NK-92 (cell line): ENCODE data around the gene NUPR1.
"Not testable (repeated sequence)": the region's sequence is repeated elsewhere in the genome, so short reads cannot be mapped to it uniquely, and the experiment has no call there.

Source experiments
- DNase-seq: peaks from one replicate; lab custom pipeline; 2025; ENCODE audit not compliant: unreplicated experiment; lab: John Stamatoyannopoulos, UW

Gene NUPR1

GRCh38 chr16:28527985-28528384 lies 10.8 kb downstream of the NUPR1 start:
- no peak for DNase-seq

DNA sequence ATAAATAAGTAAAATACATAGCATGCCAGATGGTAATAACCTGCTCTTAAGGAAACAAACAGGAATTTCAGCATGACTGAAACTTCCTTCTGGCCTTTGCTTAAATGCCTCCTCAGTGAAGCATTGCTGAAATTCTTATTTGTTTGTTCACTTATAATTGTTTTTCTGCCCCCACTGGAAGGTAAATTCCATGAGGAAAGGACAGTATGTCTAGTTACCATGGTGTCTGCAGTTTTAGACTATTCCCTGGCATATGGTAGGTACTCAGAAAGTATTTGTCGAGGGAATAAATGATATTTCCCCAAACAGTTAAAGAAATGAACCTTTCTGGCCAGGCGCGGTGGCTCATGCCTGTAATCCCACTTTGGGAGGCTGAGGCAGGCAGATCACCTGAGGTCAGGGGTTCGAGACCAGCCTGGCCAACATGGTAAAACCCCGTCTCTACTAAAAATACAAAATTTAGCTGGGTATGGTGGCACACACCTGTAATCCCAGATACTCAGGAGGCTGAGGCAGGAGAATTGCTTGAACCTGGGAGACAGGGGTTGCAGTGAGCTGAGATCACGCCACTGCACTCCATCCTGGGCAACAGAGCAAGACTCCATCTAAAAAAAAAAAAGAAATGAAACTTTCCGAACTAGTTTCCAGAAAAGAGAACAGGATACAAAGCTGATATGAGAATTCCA lies 11.5 kb downstream of the NUPR1 start:
- DNase-seq: not testable (repeated sequence)

DNA sequence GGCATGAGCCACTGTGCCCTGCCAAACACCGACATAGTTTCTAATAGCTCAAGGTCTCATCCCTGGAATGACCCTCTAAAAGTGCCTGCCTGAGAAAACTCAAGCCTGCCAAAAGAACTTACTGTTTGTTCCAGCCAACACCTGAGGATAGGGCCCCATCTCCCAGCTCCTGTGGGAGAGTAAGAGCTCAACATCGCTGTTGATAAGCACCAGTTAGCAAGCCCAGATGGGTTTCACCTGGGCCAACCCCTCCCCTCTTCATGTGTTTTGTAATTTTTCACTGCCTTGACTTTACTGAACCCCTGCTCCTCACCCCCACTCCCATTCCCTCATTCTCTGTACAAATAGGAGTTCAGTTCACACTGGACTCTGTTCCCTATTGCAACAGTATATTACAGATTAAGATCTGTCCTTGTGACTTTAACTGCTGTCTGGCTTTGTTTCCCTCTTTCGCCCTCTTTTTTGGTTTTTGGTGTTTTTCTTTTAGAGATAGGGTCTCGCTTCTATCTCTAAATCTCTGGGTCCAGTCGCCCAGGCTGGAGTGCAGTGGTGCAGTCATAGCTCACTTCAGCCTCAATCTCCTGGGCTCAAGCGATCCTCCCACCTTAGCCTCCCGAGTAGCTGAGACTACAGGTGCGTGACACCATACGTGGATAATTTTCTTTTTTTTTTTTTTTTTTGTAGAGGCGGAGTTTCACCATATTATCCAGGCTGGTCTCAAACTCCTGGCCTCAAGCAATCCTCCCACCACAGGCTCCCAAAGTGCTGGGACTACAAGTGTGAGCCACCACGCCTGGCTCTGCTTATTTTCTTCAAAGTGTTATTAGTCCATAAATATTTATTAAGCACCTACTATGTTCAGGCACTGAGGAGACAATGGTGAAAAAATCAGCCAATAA lies 12.3 kb downstream of the NUPR1 start:
- DNase-seq: no peak

DNA sequence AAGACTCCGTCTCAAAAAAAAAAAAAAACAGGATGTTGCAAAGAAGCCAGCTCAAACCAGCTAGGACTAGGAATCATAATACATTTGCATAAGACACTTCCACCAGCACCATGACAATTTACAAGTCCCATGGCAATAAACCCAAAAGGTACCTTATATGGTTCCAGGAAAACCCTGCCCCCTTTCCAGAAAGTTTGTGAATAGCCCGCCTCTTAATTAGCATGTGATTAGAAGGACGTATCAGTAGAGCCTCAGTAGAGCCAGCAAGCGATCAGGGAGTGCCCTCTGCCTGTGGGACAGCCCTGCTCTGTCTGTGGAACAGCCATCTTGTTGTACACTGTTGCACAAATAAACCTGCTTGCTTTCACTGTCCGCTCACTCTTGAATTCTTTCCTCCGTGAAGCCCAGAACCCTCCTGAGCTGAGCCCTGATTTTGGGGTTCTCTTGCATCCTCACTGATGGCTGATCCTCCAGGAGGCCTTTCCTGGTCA lies 14.0 kb downstream of the NUPR1 start:
- no peak for DNase-seq

- DNase-seq: no peak
Measured at GRCh38 chr16:28522792-28523191, 16.0 kb downstream of the NUPR1 start.

DNA sequence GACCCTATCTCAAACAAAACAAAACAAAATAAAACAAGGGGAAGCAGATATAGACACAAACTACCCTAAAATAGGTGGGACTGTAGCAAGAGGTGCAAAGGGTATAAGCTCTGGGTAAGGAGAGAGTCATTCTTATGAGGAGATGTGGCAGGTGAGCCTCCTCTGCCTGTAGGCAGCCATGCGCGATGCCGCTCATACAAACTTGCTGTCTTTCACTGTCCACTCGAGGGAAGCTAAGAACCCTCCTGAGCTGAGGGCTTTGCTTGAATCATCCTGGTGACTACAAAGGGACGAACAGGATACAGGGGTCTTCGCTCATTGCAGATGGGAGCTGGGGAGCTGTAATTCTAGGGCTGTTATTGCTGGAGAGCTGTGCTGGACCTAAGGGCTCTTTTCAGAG lies 17.3 kb downstream of the NUPR1 start:
- DNase-seq: no peak

GRCh38 chr16:28520672-28521071 lies 18.1 kb downstream of the NUPR1 start:
- DNase-seq: no peak

GRCh38 chr16:28514246-28514645 lies 24.5 kb downstream of the NUPR1 start:
- no peak for DNase-seq

DNA sequence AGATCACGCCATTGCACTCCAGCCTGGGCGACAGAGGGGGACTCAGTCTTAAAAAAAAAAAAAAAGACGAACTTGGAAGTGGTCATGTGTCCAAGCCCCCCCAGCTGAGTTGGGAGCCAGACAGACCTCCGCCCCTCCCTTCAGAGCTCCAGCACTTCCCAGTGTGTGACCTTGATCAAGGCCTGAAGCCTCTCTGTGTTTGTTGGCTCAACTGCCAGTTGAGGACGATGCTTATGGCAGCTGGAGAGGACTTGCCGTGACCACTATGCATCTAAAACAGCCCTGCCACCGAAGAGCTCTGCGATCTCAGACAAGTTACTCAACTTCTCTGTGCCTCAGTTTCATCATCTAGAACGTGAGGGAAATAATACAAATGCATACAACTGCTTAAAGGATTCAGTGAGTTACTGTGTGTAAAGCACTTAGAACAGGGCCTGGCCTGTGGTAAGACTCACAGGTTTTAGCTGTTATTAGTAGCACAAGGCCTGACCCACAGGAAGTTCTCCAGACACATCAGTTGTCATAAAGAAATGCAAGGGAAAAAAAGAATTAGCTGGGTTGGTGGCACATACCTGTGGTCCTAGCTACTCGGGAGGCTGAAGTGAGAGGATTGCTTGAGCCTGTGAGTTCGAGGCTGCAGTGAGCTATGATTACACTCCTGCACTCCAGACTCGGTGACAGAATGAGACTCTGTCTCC lies 25.1 kb downstream of the NUPR1 start:
- no peak for DNase-seq

GRCh38 chr16:28511801-28512789 lies 26.7 kb downstream of the NUPR1 start:
- no peak for DNase-seq

DNA sequence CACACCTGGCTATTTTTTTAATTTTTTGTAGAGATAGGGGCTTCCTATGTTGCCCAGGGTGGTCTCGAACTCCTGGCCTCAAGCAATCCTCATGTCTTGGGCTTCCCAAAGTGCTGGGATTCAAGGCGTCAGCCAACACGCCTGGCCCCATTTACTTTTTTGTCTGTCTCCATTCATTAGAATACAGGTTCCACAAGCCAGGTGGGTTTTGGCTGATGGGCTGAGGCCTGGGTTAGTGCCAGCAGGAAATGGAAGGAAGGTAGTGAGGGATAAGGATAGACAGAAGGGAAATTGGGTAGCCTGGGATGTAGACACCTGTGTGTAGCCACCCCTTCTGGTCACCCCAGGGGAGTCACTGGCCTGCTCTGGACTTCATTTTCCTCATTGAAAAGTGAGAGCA lies 27.7 kb downstream of the NUPR1 start:
- DNase-seq: no peak

- DNase-seq: no peak
Measured at GRCh38 chr16:28505489-28506137, 33.2 kb downstream of the NUPR1 start.

DNA sequence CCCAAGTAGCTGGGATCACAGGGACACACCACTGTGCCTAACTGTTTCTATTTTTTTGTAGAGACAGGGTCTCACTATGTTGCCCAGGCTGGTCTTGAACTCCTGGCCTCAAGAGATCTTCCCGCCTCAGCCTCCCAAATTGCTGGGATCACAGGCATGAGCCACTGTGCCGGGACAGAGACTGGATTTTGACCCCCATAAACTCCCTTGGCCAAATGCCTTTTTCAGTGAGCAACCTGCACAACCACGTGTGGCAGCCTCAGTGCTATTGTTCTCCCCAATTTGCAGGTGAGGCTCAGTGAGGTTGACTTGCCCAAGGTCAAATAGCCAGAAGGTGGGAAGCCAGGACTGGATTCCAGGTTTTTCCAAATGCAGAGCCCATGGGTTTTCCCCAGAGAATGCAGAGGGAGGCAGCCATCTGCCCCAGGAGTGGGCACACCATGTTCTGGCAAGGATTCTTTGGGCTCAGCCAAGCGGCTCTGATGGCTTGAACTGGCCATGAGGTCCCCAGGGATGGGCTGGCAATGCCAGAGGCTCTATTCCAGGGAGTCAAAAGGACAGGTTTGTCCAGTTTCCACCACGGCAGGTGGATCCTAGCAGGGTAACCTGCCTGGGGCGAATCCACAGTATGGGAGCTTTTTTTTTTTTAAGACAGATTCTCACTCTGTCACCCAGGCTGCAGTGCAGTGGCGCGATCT lies 33.9 kb downstream of the NUPR1 start:
- DNase-seq: no peak

GRCh38 chr16:28503470-28504259 lies 35.1 kb downstream of the NUPR1 start:
- no peak for DNase-seq

DNA sequence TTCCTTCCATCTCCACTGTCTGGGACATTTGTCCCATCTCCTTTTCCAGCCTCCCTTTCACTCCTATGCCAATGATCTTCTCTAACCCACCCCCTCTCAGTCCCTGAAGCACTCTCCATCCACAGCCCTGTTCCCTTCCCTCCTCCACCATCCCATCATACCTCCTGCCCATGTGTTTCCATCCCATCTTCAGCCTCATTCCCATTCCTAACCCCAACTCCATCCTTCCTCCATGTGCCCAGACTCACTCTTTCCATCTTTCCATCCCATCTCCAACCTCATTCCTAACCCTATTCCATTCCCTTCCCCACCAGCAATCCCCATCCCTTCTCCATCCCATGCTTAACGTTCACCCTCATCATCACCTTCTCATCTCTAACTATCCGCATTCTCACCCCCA lies 36.5 kb downstream of the NUPR1 start:
- no peak for DNase-seq

GRCh38 chr16:28501258-28502232 lies 37.2 kb downstream of the NUPR1 start:
- no peak for DNase-seq

- not testable (repeated sequence) for DNase-seq
Measured at GRCh38 chr16:28500476-28501180, 38.1 kb downstream of the NUPR1 start.
